ENCODE data around the gene ATP5MK.

ATP5MK gene

GRCh38 chr10:103440416-103440815 lies 44.1 kb upstream of the ATP5MK start:
- Histone ChIP-seq H3K27me3 (ENCODE audit: insufficient read depth, insufficient read length) (no peaks in the 10 kb centered on the region), H3K4me1 (ENCODE audit: insufficient read depth, insufficient read length) (peaks cover 2% of the 10 kb centered on the region), H3K4me3 (ENCODE audit: insufficient read length, low read depth) (no peak overlapping the region), H3K9me3 (ENCODE audit: insufficient read depth, low read length) (no peaks in the 10 kb centered on the region), H3K36me3 (ENCODE audit: insufficient read depth, insufficient read length, low read length) (peaks cover 93% of the 10 kb centered on the region), H3K9ac (ENCODE audit: insufficient read length, low read depth) (no peak overlapping the region)
- TF ChIP-seq SUZ12 (IDR thresholded peaks at IDR 0.05; ENCODE audit: extremely low read depth, insufficient read depth, insufficient read length) (no peak), ZNF274 (IDR thresholded peaks at IDR 0.05; ENCODE audit: low read depth, low read length) (no peak), YY1 (IDR thresholded peaks at IDR 0.05; ENCODE audit: insufficient read depth, insufficient read length) (no peak)
- no peak for DNase-seq (ENCODE audit: low read depth, low spot score)

DNA sequence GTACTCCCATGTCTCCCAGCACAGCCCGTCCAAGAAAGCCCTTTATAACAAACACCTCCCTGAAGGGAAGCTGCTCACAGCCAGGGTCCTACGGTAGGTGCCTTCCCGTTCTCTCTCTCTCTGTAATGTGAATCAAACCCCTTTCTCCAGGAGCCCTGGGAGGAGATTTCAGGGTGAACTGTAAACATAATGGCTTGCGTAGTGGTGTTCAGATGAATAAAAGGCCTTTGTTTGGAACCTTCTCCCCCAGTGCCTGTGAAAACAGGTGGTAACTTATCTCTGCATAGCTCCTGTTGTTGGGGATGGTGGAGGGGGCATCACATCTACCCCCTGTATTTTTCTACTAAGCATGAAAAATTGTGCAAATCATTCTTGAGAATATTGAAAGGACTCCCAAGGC lies 43.5 kb upstream of the ATP5MK start:
- TF ChIP-seq ZNF274 (IDR thresholded peaks at IDR 0.05; ENCODE audit: low read depth, low read length) (no peak), YY1 (IDR thresholded peaks at IDR 0.05; ENCODE audit: insufficient read depth, insufficient read length) (no peak), SUZ12 (IDR thresholded peaks at IDR 0.05; ENCODE audit: extremely low read depth, insufficient read depth, insufficient read length) (no peak)
- Histone ChIP-seq H3K9ac (ENCODE audit: insufficient read length, low read depth) (no peak overlapping the region), H3K4me3 (ENCODE audit: insufficient read length, low read depth) (no peak overlapping the region), H3K4me1 (ENCODE audit: insufficient read depth, insufficient read length) (peaks cover 2% of the 10 kb centered on the region), H3K27me3 (ENCODE audit: insufficient read depth, insufficient read length) (no peaks in the 10 kb centered on the region), H3K9me3 (ENCODE audit: insufficient read depth, low read length) (no peaks in the 10 kb centered on the region), H3K36me3 (ENCODE audit: insufficient read depth, insufficient read length, low read length) (peaks cover 93% of the 10 kb centered on the region)
- DNase-seq (ENCODE audit: low read depth, low spot score): no peak

DNA sequence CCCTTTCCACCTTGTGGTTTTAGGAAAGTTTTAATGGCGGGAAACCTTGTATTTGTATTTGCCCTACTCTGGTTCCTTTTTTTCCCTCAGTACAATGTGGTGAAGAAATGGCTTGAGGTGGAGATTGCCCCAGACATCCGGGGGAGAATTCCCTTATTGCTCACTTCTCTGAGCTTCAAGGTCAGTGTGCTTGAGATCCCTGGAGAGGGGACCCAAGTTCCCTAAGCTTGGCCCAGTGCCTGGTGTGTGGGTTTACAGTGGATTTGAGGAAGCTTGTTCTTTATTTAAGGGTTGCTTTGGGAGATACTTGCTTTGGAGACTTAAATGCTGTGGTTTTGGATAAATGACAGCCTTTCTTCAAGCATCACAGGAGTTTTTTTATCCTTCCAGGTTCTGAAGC lies 37.6 kb upstream of the ATP5MK start:
- Histone ChIP-seq H3K36me3 (ENCODE audit: insufficient read depth, insufficient read length, low read length) (peaks cover 85% of the 10 kb centered on the region), H3K4me3 (ENCODE audit: insufficient read length, low read depth) (no peak overlapping the region), H3K9me3 (ENCODE audit: insufficient read depth, low read length) (no peaks in the 10 kb centered on the region), H3K27me3 (ENCODE audit: insufficient read depth, insufficient read length) (no peaks in the 10 kb centered on the region), H3K4me1 (ENCODE audit: insufficient read depth, insufficient read length) (peaks cover 2% of the 10 kb centered on the region), H3K9ac (ENCODE audit: insufficient read length, low read depth) (no peak overlapping the region)
- DNase-seq (ENCODE audit: low read depth, low spot score): no peak
- TF ChIP-seq ZNF274 (IDR thresholded peaks at IDR 0.05; ENCODE audit: low read depth, low read length) (no peak), SUZ12 (IDR thresholded peaks at IDR 0.05; ENCODE audit: extremely low read depth, insufficient read depth, insufficient read length) (no peak)

- Histone ChIP-seq H3K27me3 (ENCODE audit: insufficient read depth, insufficient read length) (no peaks in the 10 kb centered on the region), H3K4me1 (ENCODE audit: insufficient read depth, insufficient read length) (no peaks in the 10 kb centered on the region), H3K9me3 (ENCODE audit: insufficient read depth, low read length) (no peaks in the 10 kb centered on the region), H3K9ac (ENCODE audit: insufficient read length, low read depth) (no peak overlapping the region), H3K36me3 (ENCODE audit: insufficient read depth, insufficient read length, low read length) (peaks cover 88% of the 10 kb centered on the region), H3K4me3 (ENCODE audit: insufficient read length, low read depth) (no peak overlapping the region)
- no peak for TF ChIP-seq ZNF274 (IDR thresholded peaks at IDR 0.05; ENCODE audit: low read depth, low read length)
- no peak for TF ChIP-seq YY1 (IDR thresholded peaks at IDR 0.05; ENCODE audit: insufficient read depth, insufficient read length)
- no peak for TF ChIP-seq SUZ12 (IDR thresholded peaks at IDR 0.05; ENCODE audit: extremely low read depth, insufficient read depth, insufficient read length)
- DNase-seq (ENCODE audit: low read depth, low spot score): no peak
These were observed 35.6 kb upstream of the ATP5MK start for GRCh38 chr10:103431902-103432301.

DNA sequence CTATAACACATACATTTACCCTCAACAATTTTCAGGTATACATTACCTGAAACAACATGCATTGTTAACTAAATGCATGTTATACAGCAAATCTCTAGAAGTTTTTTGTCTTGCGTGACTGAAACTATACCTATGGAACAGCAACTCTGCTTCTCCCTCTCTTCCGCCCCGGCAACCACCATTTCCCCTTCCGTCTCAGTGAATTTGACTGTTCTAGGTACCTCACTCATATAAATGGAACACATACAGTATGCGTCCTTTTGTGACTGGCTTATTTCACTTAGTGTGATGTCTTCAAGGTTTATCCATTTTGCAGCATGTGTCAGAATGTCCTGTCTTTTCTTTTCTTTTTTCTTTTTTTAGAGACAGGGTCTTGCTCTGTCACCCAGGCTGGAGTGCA lies 33.4 kb upstream of the ATP5MK start:
- Histone ChIP-seq H3K4me3 (ENCODE audit: insufficient read length, low read depth) (no peak overlapping the region), H3K27me3 (ENCODE audit: insufficient read depth, insufficient read length) (no peaks in the 10 kb centered on the region), H3K4me1 (ENCODE audit: insufficient read depth, insufficient read length) (no peaks in the 10 kb centered on the region), H3K36me3 (ENCODE audit: insufficient read depth, insufficient read length, low read length) (peaks cover 85% of the 10 kb centered on the region), H3K9me3 (ENCODE audit: insufficient read depth, low read length) (no peaks in the 10 kb centered on the region), H3K9ac (ENCODE audit: insufficient read length, low read depth) (no peak overlapping the region)
- DNase-seq (ENCODE audit: low read depth, low spot score): no peak
- no peak for TF ChIP-seq ZNF274 (IDR thresholded peaks at IDR 0.05; ENCODE audit: low read depth, low read length)
- no peak for TF ChIP-seq YY1 (IDR thresholded peaks at IDR 0.05; ENCODE audit: insufficient read depth, insufficient read length)
- TF ChIP-seq SUZ12 (IDR thresholded peaks at IDR 0.05; ENCODE audit: extremely low read depth, insufficient read depth, insufficient read length): no peak

GRCh38 chr10:103428989-103429643 lies 32.8 kb upstream of the ATP5MK start:
- TF ChIP-seq YY1 (IDR thresholded peaks at IDR 0.05; ENCODE audit: insufficient read depth, insufficient read length) (no peak), SUZ12 (IDR thresholded peaks at IDR 0.05; ENCODE audit: extremely low read depth, insufficient read depth, insufficient read length) (no peak), ZNF274 (IDR thresholded peaks at IDR 0.05; ENCODE audit: low read depth, low read length) (no peak)
- peaks cover 85% of the 10 kb centered on the region for H3K36me3 ChIP-seq (ENCODE audit: insufficient read depth, insufficient read length, low read length)
- no peak overlapping the region for H3K4me3 ChIP-seq (ENCODE audit: insufficient read length, low read depth)
- H3K4me1 ChIP-seq (ENCODE audit: insufficient read depth, insufficient read length): no peaks in the 10 kb centered on the region
- no peak overlapping the region for H3K9ac ChIP-seq (ENCODE audit: insufficient read length, low read depth)
- DNase-seq (ENCODE audit: low read depth, low spot score): no peak
- H3K9me3 ChIP-seq (ENCODE audit: insufficient read depth, low read length): no peaks in the 10 kb centered on the region
- no peaks in the 10 kb centered on the region for H3K27me3 ChIP-seq (ENCODE audit: insufficient read depth, insufficient read length)

DNA sequence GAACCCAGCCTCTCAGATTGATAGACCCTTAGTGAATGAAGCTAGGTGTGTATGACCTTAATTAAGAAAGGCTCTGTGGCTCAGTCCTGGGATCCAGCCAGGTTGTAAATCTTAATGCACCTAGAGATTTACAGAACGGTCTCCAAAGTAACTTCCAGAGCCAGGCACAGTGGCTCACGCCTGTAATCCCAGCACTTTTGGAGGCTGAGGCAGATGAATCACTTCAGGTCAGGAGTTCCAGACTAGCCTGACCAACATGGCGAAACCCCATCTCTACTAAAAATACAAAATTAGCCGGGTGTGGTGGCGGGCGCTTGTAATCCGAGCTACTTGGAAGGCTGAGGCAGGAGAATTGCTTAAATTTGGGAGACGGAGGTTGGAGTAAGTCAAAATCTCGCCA lies 31.6 kb upstream of the ATP5MK start:
- DNase-seq (ENCODE audit: low read depth, low spot score): no peak
- H3K4me1 ChIP-seq (ENCODE audit: insufficient read depth, insufficient read length): no peaks in the 10 kb centered on the region
- no peak overlapping the region for H3K9ac ChIP-seq (ENCODE audit: insufficient read length, low read depth)
- no peaks in the 10 kb centered on the region for H3K27me3 ChIP-seq (ENCODE audit: insufficient read depth, insufficient read length)
- TF ChIP-seq ZNF274 (IDR thresholded peaks at IDR 0.05; ENCODE audit: low read depth, low read length) (no peak), YY1 (IDR thresholded peaks at IDR 0.05; ENCODE audit: insufficient read depth, insufficient read length) (no peak), SUZ12 (IDR thresholded peaks at IDR 0.05; ENCODE audit: extremely low read depth, insufficient read depth, insufficient read length) (no peak)
- H3K9me3 ChIP-seq (ENCODE audit: insufficient read depth, low read length): no peaks in the 10 kb centered on the region
- peaks cover 86% of the 10 kb centered on the region for H3K36me3 ChIP-seq (ENCODE audit: insufficient read depth, insufficient read length, low read length)
- H3K4me3 ChIP-seq (ENCODE audit: insufficient read length, low read depth): no peak overlapping the region
